AG09309 (cell line): Measurements from ENCODE around the gene PCYT1A.

ENCODE experiments used
- DNase-seq: peaks from one replicate; pipeline ENCODE4 v3.0.0-alpha.2; 2010; ENCODE audit warnings: low read depth
- H3K4me3 ChIP-seq: 2 replicates; pipeline ENCODE4 v1.5.1; 2011; ENCODE audit warnings: mild to moderate bottlenecking, low read depth, low read length, moderate library complexity; ENCODE audit not compliant: control insufficient read depth
- CTCF ChIP-seq: IDR thresholded peaks from 2 replicates; pipeline ENCODE4 v1.5.1; 2011; ENCODE audit warnings: mild to moderate bottlenecking, low read depth, low read length, inconsistent platforms; ENCODE audit not compliant: insufficient read depth, control insufficient read depth; ENCODE audit errors: missing control alignments

The PCYT1A gene

GRCh38 chr3:196287440-196288140 is at the start of gene PCYT1A:
TSS of gene PCYT1A (minus strand) at chr3:196287726. CDS start at chr3:196270531, 17,195 bp downstream.
- H3K4me3 ChIP-seq: peak within 1 kb of the TSS; percentile 100
- peak; percentile 75 for DNase-seq
- TF ChIP-seq CTCF: no peak

GRCh38 chr3:196336319-196337145 is 49.0 kb upstream of the PCYT1A start:
- DNase-seq: no peak
- no peak overlapping the region for H3K4me3 ChIP-seq
- TF ChIP-seq CTCF: no peak

GRCh38 chr3:196335503-196335948 is 48.0 kb upstream of the PCYT1A start:
- H3K4me3 ChIP-seq: no peak overlapping the region
- no peak for DNase-seq
- no peak for TF ChIP-seq CTCF

GRCh38 chr3:196334982-196335381 is 47.5 kb upstream of the PCYT1A start:
- DNase-seq: no peak
- H3K4me3 ChIP-seq: no peak overlapping the region
- no peak for TF ChIP-seq CTCF

GRCh38 chr3:196332168-196332567 is 44.6 kb upstream of the PCYT1A start:
- no peak for DNase-seq
- no peak for TF ChIP-seq CTCF
- H3K4me3 ChIP-seq: no peak overlapping the region

- DNase-seq: no peak
- H3K4me3 ChIP-seq: no peak overlapping the region
- TF ChIP-seq CTCF: no peak
Observed at GRCh38 chr3:196327405-196327804, 39.9 kb upstream of the PCYT1A start.
